Neural cell (in vitro differentiated cells): Measurements from ENCODE around the gene CASKIN1.

Source experiments
- EP300 ChIP-seq: fragments of 450-650 bp; conservative IDR thresholded peaks from 2 replicates; pipeline ENCODE4 v1.6.1; 2014; ENCODE audit warnings: antibody characterized with exemption, mild to moderate bottlenecking, moderate library complexity; ENCODE audit not compliant: poor library complexity, severe bottlenecking
- POLR2AphosphoS5 ChIP-seq: IDR thresholded peaks from 2 replicates; pipeline ENCODE4 v1.6.1; 2012
- TF ChIP-seq, protein P1 (sequence below): fragments of 450-650 bp; IDR thresholded peaks from 2 replicates; pipeline ENCODE4 v1.5.1; 2014; ENCODE audit warnings: antibody characterized with exemption, mild to moderate bottlenecking, moderate library complexity; ENCODE audit not compliant: poor library complexity, severe bottlenecking
- TF ChIP-seq, protein P2 (sequence below): IDR thresholded peaks from 2 replicates; pipeline ENCODE4 v1.6.1; 2012; ENCODE audit warnings: borderline replicate concordance

DNA sequence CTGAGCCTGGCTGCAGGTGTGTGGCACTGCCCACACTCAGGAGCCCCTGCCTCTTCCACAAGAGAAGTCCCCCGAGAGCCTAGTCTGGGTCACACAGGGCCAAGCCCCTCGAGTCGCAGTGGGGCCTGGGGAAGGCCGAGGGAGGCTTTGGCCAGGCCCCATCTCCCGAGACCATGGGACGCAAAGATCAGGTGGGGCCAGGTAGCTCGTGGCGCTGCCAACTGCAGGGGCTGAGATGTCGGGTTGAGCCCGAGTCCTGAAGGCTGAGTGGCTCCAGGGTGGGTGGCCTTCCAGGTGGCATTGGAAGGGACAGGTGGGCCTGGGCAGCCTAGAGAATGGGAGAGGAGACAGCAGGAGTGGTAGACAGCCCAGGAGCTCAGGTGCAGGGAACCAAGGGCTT, 34.5 kb downstream of the CASKIN1 start:
- TF ChIP-seq EP300 (no peak), POLR2AphosphoS5 (no peak)
- TF ChIP-seq, protein P1, sequence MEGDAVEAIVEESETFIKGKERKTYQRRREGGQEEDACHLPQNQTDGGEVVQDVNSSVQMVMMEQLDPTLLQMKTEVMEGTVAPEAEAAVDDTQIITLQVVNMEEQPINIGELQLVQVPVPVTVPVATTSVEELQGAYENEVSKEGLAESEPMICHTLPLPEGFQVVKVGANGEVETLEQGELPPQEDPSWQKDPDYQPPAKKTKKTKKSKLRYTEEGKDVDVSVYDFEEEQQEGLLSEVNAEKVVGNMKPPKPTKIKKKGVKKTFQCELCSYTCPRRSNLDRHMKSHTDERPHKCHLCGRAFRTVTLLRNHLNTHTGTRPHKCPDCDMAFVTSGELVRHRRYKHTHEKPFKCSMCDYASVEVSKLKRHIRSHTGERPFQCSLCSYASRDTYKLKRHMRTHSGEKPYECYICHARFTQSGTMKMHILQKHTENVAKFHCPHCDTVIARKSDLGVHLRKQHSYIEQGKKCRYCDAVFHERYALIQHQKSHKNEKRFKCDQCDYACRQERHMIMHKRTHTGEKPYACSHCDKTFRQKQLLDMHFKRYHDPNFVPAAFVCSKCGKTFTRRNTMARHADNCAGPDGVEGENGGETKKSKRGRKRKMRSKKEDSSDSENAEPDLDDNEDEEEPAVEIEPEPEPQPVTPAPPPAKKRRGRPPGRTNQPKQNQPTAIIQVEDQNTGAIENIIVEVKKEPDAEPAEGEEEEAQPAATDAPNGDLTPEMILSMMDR, result no peak
- TF ChIP-seq, protein P2, sequence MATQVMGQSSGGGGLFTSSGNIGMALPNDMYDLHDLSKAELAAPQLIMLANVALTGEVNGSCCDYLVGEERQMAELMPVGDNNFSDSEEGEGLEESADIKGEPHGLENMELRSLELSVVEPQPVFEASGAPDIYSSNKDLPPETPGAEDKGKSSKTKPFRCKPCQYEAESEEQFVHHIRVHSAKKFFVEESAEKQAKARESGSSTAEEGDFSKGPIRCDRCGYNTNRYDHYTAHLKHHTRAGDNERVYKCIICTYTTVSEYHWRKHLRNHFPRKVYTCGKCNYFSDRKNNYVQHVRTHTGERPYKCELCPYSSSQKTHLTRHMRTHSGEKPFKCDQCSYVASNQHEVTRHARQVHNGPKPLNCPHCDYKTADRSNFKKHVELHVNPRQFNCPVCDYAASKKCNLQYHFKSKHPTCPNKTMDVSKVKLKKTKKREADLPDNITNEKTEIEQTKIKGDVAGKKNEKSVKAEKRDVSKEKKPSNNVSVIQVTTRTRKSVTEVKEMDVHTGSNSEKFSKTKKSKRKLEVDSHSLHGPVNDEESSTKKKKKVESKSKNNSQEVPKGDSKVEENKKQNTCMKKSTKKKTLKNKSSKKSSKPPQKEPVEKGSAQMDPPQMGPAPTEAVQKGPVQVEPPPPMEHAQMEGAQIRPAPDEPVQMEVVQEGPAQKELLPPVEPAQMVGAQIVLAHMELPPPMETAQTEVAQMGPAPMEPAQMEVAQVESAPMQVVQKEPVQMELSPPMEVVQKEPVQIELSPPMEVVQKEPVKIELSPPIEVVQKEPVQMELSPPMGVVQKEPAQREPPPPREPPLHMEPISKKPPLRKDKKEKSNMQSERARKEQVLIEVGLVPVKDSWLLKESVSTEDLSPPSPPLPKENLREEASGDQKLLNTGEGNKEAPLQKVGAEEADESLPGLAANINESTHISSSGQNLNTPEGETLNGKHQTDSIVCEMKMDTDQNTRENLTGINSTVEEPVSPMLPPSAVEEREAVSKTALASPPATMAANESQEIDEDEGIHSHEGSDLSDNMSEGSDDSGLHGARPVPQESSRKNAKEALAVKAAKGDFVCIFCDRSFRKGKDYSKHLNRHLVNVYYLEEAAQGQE, result no peak
